ENCODE data around the gene PRKN. TPM values are rescaled to one million over a fixed set of nuclear protein-coding genes. Genes with fewer than 3 reads are reported as not detected.

PRKN gene
- total RNA-seq, 1 experiment from 2014 or later, result 0.46 TPM

GRCh38 chr6:162773996-162774395 is 46.4 kb upstream of the PRKN start:
- Histone ChIP-seq H3K4me3 (ENCODE audit: low read depth in 2 of 2, low read length in 2 of 2) (no peak overlapping the region), H3K27me3 (ENCODE audit: control insufficient read depth, insufficient read depth, low read length) (no peaks in the 10 kb centered on the region), H3K9me3 (ENCODE audit: control insufficient read depth, insufficient read depth, low read depth, low read length) (no peaks in the 10 kb centered on the region), H3K27ac (ENCODE audit: low read length) (no peak overlapping the region), H3K36me3 (ENCODE audit: control insufficient read depth, insufficient read depth, low read length) (no peaks in the 10 kb centered on the region), H3K4me1 (ENCODE audit: control insufficient read depth, insufficient read depth, low read length) (no peaks in the 10 kb centered on the region)
- TF ChIP-seq POLR2AphosphoS5 (IDR thresholded peaks at IDR 0.05; ENCODE audit: low read depth, low read length), result no peak
- TF ChIP-seq, protein P1, sequence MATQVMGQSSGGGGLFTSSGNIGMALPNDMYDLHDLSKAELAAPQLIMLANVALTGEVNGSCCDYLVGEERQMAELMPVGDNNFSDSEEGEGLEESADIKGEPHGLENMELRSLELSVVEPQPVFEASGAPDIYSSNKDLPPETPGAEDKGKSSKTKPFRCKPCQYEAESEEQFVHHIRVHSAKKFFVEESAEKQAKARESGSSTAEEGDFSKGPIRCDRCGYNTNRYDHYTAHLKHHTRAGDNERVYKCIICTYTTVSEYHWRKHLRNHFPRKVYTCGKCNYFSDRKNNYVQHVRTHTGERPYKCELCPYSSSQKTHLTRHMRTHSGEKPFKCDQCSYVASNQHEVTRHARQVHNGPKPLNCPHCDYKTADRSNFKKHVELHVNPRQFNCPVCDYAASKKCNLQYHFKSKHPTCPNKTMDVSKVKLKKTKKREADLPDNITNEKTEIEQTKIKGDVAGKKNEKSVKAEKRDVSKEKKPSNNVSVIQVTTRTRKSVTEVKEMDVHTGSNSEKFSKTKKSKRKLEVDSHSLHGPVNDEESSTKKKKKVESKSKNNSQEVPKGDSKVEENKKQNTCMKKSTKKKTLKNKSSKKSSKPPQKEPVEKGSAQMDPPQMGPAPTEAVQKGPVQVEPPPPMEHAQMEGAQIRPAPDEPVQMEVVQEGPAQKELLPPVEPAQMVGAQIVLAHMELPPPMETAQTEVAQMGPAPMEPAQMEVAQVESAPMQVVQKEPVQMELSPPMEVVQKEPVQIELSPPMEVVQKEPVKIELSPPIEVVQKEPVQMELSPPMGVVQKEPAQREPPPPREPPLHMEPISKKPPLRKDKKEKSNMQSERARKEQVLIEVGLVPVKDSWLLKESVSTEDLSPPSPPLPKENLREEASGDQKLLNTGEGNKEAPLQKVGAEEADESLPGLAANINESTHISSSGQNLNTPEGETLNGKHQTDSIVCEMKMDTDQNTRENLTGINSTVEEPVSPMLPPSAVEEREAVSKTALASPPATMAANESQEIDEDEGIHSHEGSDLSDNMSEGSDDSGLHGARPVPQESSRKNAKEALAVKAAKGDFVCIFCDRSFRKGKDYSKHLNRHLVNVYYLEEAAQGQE (IDR thresholded peaks at IDR 0.05; ENCODE audit: insufficient read depth in 1 of 2, low read depth in 2 of 2, low read length in 1 of 2), result no peak
- intact Hi-C loops (cut with micrococcal nuclease; ENCODE audit: unreplicated experiment), result no loop called here
- ChIA-PET POLR2A (no interaction called here), CTCF (no interaction called here)
- no peak for DNase-seq (ENCODE audit: low read depth, low spot score)
- no peak for ATAC-seq
- no TSS peak for BruUV-seq (replicated peaks)
- in situ Hi-C loops (cut with HindIII; ENCODE audit: low pct_unique_long_range_greater_than_20kb, low sequenced_read_pairs), result no loop called here

DNA sequence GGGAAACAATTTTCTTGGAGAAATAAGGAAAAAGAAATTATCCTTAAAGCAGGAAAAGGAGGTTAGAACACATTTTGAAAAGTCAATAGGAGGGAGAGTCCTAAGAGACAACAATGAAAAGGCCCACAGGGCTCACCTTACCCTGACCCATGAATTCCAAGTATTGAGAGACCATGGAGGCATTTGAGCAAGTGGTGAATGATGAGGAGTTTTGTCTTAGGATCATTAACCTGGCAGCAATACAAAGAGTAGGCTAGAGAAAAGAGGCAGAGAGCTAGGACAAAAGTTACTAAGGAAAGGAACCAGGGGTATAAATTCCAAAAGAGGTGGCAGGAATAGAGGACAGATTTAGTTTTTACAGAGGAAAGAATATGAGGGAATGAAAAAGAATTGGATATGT is 44.9 kb upstream of the PRKN start:
- in situ Hi-C loops (cut with HindIII; ENCODE audit: low pct_unique_long_range_greater_than_20kb, low sequenced_read_pairs), result no loop called here
- POLR2A ChIA-PET, result no interaction called here
- intact Hi-C loops (cut with micrococcal nuclease; ENCODE audit: unreplicated experiment), result no loop called here
- TF ChIP-seq, protein P2, sequence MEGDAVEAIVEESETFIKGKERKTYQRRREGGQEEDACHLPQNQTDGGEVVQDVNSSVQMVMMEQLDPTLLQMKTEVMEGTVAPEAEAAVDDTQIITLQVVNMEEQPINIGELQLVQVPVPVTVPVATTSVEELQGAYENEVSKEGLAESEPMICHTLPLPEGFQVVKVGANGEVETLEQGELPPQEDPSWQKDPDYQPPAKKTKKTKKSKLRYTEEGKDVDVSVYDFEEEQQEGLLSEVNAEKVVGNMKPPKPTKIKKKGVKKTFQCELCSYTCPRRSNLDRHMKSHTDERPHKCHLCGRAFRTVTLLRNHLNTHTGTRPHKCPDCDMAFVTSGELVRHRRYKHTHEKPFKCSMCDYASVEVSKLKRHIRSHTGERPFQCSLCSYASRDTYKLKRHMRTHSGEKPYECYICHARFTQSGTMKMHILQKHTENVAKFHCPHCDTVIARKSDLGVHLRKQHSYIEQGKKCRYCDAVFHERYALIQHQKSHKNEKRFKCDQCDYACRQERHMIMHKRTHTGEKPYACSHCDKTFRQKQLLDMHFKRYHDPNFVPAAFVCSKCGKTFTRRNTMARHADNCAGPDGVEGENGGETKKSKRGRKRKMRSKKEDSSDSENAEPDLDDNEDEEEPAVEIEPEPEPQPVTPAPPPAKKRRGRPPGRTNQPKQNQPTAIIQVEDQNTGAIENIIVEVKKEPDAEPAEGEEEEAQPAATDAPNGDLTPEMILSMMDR (IDR thresholded peaks at IDR 0.05), result no peak
- TF ChIP-seq POLR2AphosphoS5 (IDR thresholded peaks at IDR 0.05; ENCODE audit: low read depth, low read length), result no peak
- TF ChIP-seq, protein P1 (IDR thresholded peaks at IDR 0.05; ENCODE audit: insufficient read depth in 1 of 2, low read depth in 2 of 2, low read length in 1 of 2), result no peak
- TF ChIP-seq TCF7L2 (IDR thresholded peaks at IDR 0.05; ENCODE audit: low read depth, low read length), result no peak
- no peak for TF ChIP-seq SIN3A (IDR thresholded peaks at IDR 0.05; ENCODE audit: borderline replicate concordance, insufficient read depth, low read depth, low read length)
- CTCF ChIA-PET, result no interaction called here
- H3K9me3 ChIP-seq (ENCODE audit: control insufficient read depth, insufficient read depth, low read depth, low read length), result no peaks in the 10 kb centered on the region
- ATAC-seq, result no peak
- DNase-seq (ENCODE audit: low read depth, low spot score), result no peak
- H3K36me3 ChIP-seq (ENCODE audit: control insufficient read depth, insufficient read depth, low read length), result no peaks in the 10 kb centered on the region
- no peak overlapping the region for H3K27ac ChIP-seq (ENCODE audit: low read length)
- no peaks in the 10 kb centered on the region for H3K4me1 ChIP-seq (ENCODE audit: control insufficient read depth, insufficient read depth, low read length)
- H3K27me3 ChIP-seq (ENCODE audit: control insufficient read depth, insufficient read depth, low read length), result no peaks in the 10 kb centered on the region
- no TSS peak for BruUV-seq (replicated peaks)
- no peak overlapping the region for H3K4me3 ChIP-seq (ENCODE audit: low read depth in 2 of 2, low read length in 2 of 2)
